Liver (tissue), 9 donors: Measurements from ENCODE around the gene MYBPH. TPM values are rescaled to one million over a fixed set of nuclear protein-coding genes. Genes with fewer than 3 reads are reported as not detected.

Experiments used
- DNase-seq: peaks from one replicate; pipeline ENCODE4 v3.0.0-alpha.2; 2017; ENCODE audit warnings: low spot score
- H3K27ac ChIP-seq, 2 donors: one replicate each; pipeline ENCODE4 v1.7.0; 2013; ENCODE audit warnings: inconsistent platforms in 2 of 2, low read length in 2 of 2, control low read depth in 1 of 2, low read depth in 1 of 2, mild to moderate bottlenecking in 1 of 2
- H3K27me3 ChIP-seq, 4 donors: one replicate each; pipeline versions ENCODE4 v1.6.1 to v1.7.0; 2013; ENCODE audit warnings: low read length in 3 of 4, inconsistent platforms in 1 of 4, mild to moderate bottlenecking in 1 of 4, moderate library complexity in 1 of 4; ENCODE audit not compliant: control insufficient read depth in 4 of 4, insufficient read depth in 4 of 4
- H3K36me3 ChIP-seq, 4 donors: one replicate each; pipeline versions ENCODE4 v1.6.1 to v1.7.0; 2013; ENCODE audit warnings: low read length in 3 of 4, mild to moderate bottlenecking in 3 of 4, low read depth in 1 of 4, moderate library complexity in 1 of 4; ENCODE audit not compliant: control insufficient read depth in 4 of 4, insufficient read depth in 3 of 4
- H3K4me1 ChIP-seq, 4 donors: one replicate each; pipeline versions ENCODE4 v1.6.1 to v1.7.0; 2013; ENCODE audit warnings: low read length in 3 of 4, mild to moderate bottlenecking in 3 of 4, moderate library complexity in 1 of 4; ENCODE audit not compliant: control insufficient read depth in 4 of 4, insufficient read depth in 4 of 4
- H3K4me3 ChIP-seq, 3 donors: one replicate each; pipeline versions ENCODE4 v1.6.1 to v1.7.0; 2013; ENCODE audit warnings: low read length in 3 of 3, control low read depth in 1 of 3, low read depth in 1 of 3, mild to moderate bottlenecking in 1 of 3
- H3K9ac ChIP-seq, 2 donors: one replicate each; pipeline ENCODE4 v1.7.0; 2013; ENCODE audit warnings: low read length in 2 of 2, mild to moderate bottlenecking in 2 of 2, moderate library complexity in 2 of 2, control low read depth in 1 of 2, low read depth in 1 of 2
- H3K9me3 ChIP-seq, 4 donors: one replicate each; pipeline versions ENCODE4 v1.6.1 to v1.7.0; 2013; ENCODE audit warnings: low read length in 3 of 4; ENCODE audit not compliant: control insufficient read depth in 4 of 4
- EGR1 ChIP-seq, 2 donors: IDR thresholded peaks; 2 replicates each; pipeline ENCODE4 v1.6.1; 2016 to 2018; ENCODE audit warnings: antibody characterized with exemption in 2 of 2, low read depth in 2 of 2
- FOXA1 ChIP-seq: IDR thresholded peaks from 2 replicates; pipeline ENCODE4 v1.6.1; 2016; ENCODE audit warnings: antibody characterized with exemption
- FOXA2 ChIP-seq: IDR thresholded peaks from 2 replicates; pipeline ENCODE4 v1.6.1; 2016; ENCODE audit warnings: antibody characterized with exemption
- GABPA ChIP-seq, 2 donors: IDR thresholded peaks in 1 of 2; conservative IDR thresholded peaks in 1 of 2; 2 replicates each; pipeline ENCODE4 v1.6.1; 2016; ENCODE audit warnings: antibody characterized with exemption in 2 of 2, mild to moderate bottlenecking in 1 of 2, moderate library complexity in 1 of 2
- HNF4A ChIP-seq, 2 donors: conservative IDR thresholded peaks; 2 replicates each; pipeline ENCODE4 v1.6.1; 2016; ENCODE audit warnings: antibody characterized with exemption in 2 of 2, mild to moderate bottlenecking in 2 of 2
- HNF4G ChIP-seq: IDR thresholded peaks from 2 replicates; pipeline ENCODE4 v1.6.1; 2016; ENCODE audit warnings: antibody characterized with exemption
- JUND ChIP-seq, 2 donors: IDR thresholded peaks; 2 replicates each; pipeline ENCODE4 v1.6.1; 2016; ENCODE audit warnings: antibody characterized with exemption in 2 of 2
- MAX ChIP-seq: IDR thresholded peaks from 2 replicates; pipeline ENCODE4 v1.6.1; 2016; ENCODE audit warnings: antibody characterized with exemption
- NR2F2 ChIP-seq: IDR thresholded peaks from 2 replicates; pipeline ENCODE4 v1.6.1; 2016; ENCODE audit warnings: antibody characterized with exemption
- RAD21 ChIP-seq, 2 donors: IDR thresholded peaks; 2 replicates each; pipeline ENCODE4 v1.6.1; 2016; ENCODE audit warnings: antibody characterized with exemption in 2 of 2, mild to moderate bottlenecking in 2 of 2
- RXRA ChIP-seq, 2 donors: IDR thresholded peaks; 2 replicates each; pipeline ENCODE4 v1.6.1; 2017 to 2018; ENCODE audit warnings: antibody characterized with exemption in 2 of 2, mild to moderate bottlenecking in 1 of 2
- SP1 ChIP-seq: IDR thresholded peaks from 2 replicates; pipeline ENCODE4 v1.6.1; 2018; ENCODE audit warnings: antibody characterized with exemption, mild to moderate bottlenecking
- TAF1 ChIP-seq: conservative IDR thresholded peaks from 2 replicates; pipeline ENCODE4 v1.6.1; 2016; ENCODE audit warnings: antibody characterized with exemption, mild to moderate bottlenecking
- YY1 ChIP-seq: IDR thresholded peaks from 2 replicates; pipeline ENCODE4 v1.6.1; 2016; ENCODE audit warnings: antibody characterized with exemption, mild to moderate bottlenecking
- WGBS: extraction: QIAGEN DNeasy Blood & Tissue Kit; methylation state at CpG from one replicate; pipeline ENCODE4 v1.1.7; 2013; 5-methylcytosine and 5-hydroxymethylcytosine counted together
- polyA plus RNA-seq, 2 donors: library from polyadenylated mRNA; stranded (reverse) in 1 of 2; unstranded in 1 of 2; fragments of 200-250 nt in 1 of 2; fragments of >200 nt in 1 of 2; fragmentation: Nextera tagmentation in 1 of 2; extraction: Ambion mirVana in 1 of 2; gene quantifications; one replicate each; pipeline versions ENCODE4 v1.2.1 to v1.2.3, GENCODE V29; 2013 to 2015
- total RNA-seq, 2 donors: library from RNA; depleted of rRNA; stranded (reverse); fragments of >200 nt; gene quantifications; one replicate each; pipeline ENCODE4 v1.2.3, GENCODE V29; 2014
- TF ChIP-seq, protein P1 (sequence below): IDR thresholded peaks from 2 replicates; pipeline ENCODE4 v1.6.1; 2016; ENCODE audit warnings: antibody characterized with exemption, mild to moderate bottlenecking
- TF ChIP-seq, protein P2 (sequence below): IDR thresholded peaks from 2 replicates; pipeline ENCODE4 v1.6.1; 2016; ENCODE audit warnings: antibody characterized with exemption
- TF ChIP-seq, protein P3 (sequence below): fragments of 150-350 bp; IDR thresholded peaks from 2 replicates; pipeline ENCODE4 v1.5.1; 2017; ENCODE audit warnings: improper control_type of control experiment, low read depth, low read length; ENCODE audit not compliant: missing input control
- TF ChIP-seq, protein P4 (sequence below): IDR thresholded peaks from 2 replicates; pipeline ENCODE4 v1.6.1; 2016; ENCODE audit warnings: antibody characterized with exemption
- donor health status: healthy.
- donor health status: healthy.
- donor health status: healthy.
- donor health status: healthy.
- donor health status: healthy.

The MYBPH gene
- total RNA-seq = under 1 TPM in 1 of 2 donors, not detected in 1; 0.09 TPM
- not detected for polyA plus RNA-seq

- Histone ChIP-seq H3K27me3 (no peaks in the 10 kb centered on the region), H3K4me1 (no peaks in the 10 kb centered on the region), H3K9me3 (no peaks in the 10 kb centered on the region), H3K27ac (no peak within 1 kb of the TSS), H3K9ac (no peak within 1 kb of the TSS), H3K4me3 (no peak within 1 kb of the TSS), H3K36me3 (no peaks in the 10 kb centered on the region)
- DNase-seq = no peak
- WGBS = 76% methylated on average over 5 of the region's 5 CpGs
- TF ChIP-seq SP1 (no peak), MAX (no peak), EGR1 (IDR thresholded peaks at IDR 0.05; ENCODE audit: low read depth in 2 of 2) (no peak), TAF1 (no peak), FOXA1 (no peak), FOXA2 (no peak), HNF4A (conservative IDR thresholded peaks at IDR 0.05) (no peak), GABPA (IDR thresholded peaks at IDR 0.05 in 1 of 2, conservative IDR thresholded peaks at IDR 0.05 in 1 of 2) (no peak), RXRA (IDR thresholded peaks at IDR 0.05) (no peak), JUND (IDR thresholded peaks at IDR 0.05) (no peak), HNF4G (no peak), RAD21 (IDR thresholded peaks at IDR 0.05) (no peak), YY1 (no peak), NR2F2 (no peak)
- TF ChIP-seq, protein P1, sequence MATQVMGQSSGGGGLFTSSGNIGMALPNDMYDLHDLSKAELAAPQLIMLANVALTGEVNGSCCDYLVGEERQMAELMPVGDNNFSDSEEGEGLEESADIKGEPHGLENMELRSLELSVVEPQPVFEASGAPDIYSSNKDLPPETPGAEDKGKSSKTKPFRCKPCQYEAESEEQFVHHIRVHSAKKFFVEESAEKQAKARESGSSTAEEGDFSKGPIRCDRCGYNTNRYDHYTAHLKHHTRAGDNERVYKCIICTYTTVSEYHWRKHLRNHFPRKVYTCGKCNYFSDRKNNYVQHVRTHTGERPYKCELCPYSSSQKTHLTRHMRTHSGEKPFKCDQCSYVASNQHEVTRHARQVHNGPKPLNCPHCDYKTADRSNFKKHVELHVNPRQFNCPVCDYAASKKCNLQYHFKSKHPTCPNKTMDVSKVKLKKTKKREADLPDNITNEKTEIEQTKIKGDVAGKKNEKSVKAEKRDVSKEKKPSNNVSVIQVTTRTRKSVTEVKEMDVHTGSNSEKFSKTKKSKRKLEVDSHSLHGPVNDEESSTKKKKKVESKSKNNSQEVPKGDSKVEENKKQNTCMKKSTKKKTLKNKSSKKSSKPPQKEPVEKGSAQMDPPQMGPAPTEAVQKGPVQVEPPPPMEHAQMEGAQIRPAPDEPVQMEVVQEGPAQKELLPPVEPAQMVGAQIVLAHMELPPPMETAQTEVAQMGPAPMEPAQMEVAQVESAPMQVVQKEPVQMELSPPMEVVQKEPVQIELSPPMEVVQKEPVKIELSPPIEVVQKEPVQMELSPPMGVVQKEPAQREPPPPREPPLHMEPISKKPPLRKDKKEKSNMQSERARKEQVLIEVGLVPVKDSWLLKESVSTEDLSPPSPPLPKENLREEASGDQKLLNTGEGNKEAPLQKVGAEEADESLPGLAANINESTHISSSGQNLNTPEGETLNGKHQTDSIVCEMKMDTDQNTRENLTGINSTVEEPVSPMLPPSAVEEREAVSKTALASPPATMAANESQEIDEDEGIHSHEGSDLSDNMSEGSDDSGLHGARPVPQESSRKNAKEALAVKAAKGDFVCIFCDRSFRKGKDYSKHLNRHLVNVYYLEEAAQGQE = no peak
- TF ChIP-seq, protein P2, sequence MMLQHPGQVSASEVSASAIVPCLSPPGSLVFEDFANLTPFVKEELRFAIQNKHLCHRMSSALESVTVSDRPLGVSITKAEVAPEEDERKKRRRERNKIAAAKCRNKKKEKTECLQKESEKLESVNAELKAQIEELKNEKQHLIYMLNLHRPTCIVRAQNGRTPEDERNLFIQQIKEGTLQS = no peak
- TF ChIP-seq, protein P3, sequence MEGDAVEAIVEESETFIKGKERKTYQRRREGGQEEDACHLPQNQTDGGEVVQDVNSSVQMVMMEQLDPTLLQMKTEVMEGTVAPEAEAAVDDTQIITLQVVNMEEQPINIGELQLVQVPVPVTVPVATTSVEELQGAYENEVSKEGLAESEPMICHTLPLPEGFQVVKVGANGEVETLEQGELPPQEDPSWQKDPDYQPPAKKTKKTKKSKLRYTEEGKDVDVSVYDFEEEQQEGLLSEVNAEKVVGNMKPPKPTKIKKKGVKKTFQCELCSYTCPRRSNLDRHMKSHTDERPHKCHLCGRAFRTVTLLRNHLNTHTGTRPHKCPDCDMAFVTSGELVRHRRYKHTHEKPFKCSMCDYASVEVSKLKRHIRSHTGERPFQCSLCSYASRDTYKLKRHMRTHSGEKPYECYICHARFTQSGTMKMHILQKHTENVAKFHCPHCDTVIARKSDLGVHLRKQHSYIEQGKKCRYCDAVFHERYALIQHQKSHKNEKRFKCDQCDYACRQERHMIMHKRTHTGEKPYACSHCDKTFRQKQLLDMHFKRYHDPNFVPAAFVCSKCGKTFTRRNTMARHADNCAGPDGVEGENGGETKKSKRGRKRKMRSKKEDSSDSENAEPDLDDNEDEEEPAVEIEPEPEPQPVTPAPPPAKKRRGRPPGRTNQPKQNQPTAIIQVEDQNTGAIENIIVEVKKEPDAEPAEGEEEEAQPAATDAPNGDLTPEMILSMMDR = no peak
- TF ChIP-seq, protein P4, sequence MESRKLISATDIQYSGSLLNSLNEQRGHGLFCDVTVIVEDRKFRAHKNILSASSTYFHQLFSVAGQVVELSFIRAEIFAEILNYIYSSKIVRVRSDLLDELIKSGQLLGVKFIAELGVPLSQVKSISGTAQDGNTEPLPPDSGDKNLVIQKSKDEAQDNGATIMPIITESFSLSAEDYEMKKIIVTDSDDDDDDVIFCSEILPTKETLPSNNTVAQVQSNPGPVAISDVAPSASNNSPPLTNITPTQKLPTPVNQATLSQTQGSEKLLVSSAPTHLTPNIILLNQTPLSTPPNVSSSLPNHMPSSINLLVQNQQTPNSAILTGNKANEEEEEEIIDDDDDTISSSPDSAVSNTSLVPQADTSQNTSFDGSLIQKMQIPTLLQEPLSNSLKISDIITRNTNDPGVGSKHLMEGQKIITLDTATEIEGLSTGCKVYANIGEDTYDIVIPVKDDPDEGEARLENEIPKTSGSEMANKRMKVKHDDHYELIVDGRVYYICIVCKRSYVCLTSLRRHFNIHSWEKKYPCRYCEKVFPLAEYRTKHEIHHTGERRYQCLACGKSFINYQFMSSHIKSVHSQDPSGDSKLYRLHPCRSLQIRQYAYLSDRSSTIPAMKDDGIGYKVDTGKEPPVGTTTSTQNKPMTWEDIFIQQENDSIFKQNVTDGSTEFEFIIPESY = no peak
Observed at GRCh38 chr1:203175237-203175826, at the start of gene MYBPH. Gene MYBPH (minus strand): TSS chr1:203175826. CDS start chr1:203175755, 71 bp downstream.
